H1 (cell line): ENCODE measurements around the gene PCSK1N.

ENCODE experiments used
- CEBPB ChIP-seq: IDR thresholded peaks from 2 replicates; pipeline ENCODE4 v1.6.1; 2012; ENCODE audit warnings: low read depth, low read length
- CREB1 ChIP-seq: IDR thresholded peaks from 2 replicates; pipeline ENCODE4 v1.6.1; 2012; ENCODE audit warnings: inconsistent platforms
- GABPA ChIP-seq: IDR thresholded peaks from 2 replicates; pipeline ENCODE4 v1.6.1; 2011; ENCODE audit warnings: mild to moderate bottlenecking, low read length, moderate library complexity, borderline replicate concordance; ENCODE audit not compliant: insufficient read depth
- HDAC2 ChIP-seq, 2 experiments: fragments of 300-600 bp in 1 of 2; sonication (generic) in 1 of 2; IDR thresholded peaks; 2 replicates each; pipeline ENCODE4 v1.6.1; 2011 to 2012; ENCODE audit warnings: low read depth in 2 of 2, low read length in 2 of 2, mild to moderate bottlenecking in 2 of 2, moderate library complexity in 2 of 2, borderline replicate concordance in 1 of 2, inconsistent platforms in 1 of 2
- JUND ChIP-seq: IDR thresholded peaks from 2 replicates; pipeline ENCODE4 v1.6.1; 2011; ENCODE audit warnings: mild to moderate bottlenecking, improper control_type of control experiment, low read length
- POLR2A ChIP-seq, 2 experiments: IDR thresholded peaks; 1 replicate in 1 of 2; 2 replicates in 1 of 2; pipeline ENCODE4 v1.6.1; 2011; ENCODE audit warnings: low read depth in 2 of 2, low read length in 2 of 2, mild to moderate bottlenecking in 2 of 2; ENCODE audit errors: control extremely low read depth in 1 of 2
- TAF7 ChIP-seq: optimal IDR thresholded peaks from 2 replicates; pipeline ENCODE3; 2011; ENCODE audit warnings: low read depth, mild to moderate bottlenecking, inconsistent platforms, low read length, moderate library complexity, borderline replicate concordance
- ZNF274 ChIP-seq: IDR thresholded peaks from 2 replicates; pipeline ENCODE4 v1.7.0; 2012; ENCODE audit warnings: low read length, borderline replicate concordance; ENCODE audit errors: extremely low read depth
- TF ChIP-seq, protein P1 (sequence below), 3 experiments: IDR thresholded peaks; 1 replicate in 2 of 3; 2 replicates in 1 of 3; pipeline versions ENCODE4 v1.5.1 to v1.6.1; 2011; ENCODE audit warnings: low read length in 3 of 3, mild to moderate bottlenecking in 3 of 3, inconsistent platforms in 2 of 3, low read depth in 1 of 3, moderate library complexity in 1 of 3; ENCODE audit not compliant: insufficient read depth in 1 of 3; ENCODE audit errors: control extremely low read depth in 1 of 3

DNA sequence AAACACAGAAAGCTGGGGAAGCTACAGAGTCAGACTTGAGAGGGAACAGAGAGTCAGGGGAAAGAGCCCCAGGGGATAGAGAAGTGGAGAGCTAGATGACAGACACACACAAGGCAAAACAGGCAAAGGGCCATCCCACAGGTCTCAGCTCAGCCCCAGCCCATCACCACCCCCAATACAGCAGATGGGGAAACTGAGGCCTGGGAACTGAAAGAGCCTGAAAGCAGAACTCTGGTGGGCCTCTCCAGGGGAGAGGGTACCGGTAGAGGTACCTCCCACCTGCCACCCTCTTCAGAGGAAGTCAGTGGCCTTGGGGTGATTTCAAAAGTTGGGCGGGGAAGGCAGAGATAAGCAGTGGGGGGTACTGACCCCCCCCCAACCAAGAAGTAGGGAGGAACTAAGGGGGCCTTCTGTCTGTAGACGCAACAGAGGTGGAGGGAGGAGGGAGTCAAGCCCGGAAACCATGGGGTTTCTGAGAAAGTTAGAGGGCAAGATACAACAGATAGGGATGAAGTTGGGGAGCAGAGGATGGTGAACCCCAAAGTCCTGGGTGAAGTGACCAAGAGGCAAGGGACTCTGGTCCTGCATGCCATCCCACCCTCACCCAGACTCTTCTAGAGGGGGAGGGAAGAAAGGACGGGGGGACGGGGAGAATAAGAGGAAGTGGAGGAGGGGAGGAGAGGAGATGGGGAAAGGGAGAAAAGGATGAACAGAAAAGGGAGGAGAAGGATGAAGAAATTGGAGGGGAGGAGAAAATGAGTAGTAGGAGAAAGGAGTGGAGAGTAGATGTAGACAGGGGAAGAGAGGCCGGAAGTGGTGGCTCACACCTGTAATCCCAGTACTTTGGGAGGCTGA lies 45.8 kb downstream of the PCSK1N start:
- TF ChIP-seq, protein P1, sequence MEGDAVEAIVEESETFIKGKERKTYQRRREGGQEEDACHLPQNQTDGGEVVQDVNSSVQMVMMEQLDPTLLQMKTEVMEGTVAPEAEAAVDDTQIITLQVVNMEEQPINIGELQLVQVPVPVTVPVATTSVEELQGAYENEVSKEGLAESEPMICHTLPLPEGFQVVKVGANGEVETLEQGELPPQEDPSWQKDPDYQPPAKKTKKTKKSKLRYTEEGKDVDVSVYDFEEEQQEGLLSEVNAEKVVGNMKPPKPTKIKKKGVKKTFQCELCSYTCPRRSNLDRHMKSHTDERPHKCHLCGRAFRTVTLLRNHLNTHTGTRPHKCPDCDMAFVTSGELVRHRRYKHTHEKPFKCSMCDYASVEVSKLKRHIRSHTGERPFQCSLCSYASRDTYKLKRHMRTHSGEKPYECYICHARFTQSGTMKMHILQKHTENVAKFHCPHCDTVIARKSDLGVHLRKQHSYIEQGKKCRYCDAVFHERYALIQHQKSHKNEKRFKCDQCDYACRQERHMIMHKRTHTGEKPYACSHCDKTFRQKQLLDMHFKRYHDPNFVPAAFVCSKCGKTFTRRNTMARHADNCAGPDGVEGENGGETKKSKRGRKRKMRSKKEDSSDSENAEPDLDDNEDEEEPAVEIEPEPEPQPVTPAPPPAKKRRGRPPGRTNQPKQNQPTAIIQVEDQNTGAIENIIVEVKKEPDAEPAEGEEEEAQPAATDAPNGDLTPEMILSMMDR (IDR thresholded peaks at IDR 0.05; ENCODE audit: control extremely low read depth in 1 of 3, insufficient read depth in 1 of 3, low read depth in 1 of 3, low read length in 3 of 3): no peak
- TF ChIP-seq HDAC2 (IDR thresholded peaks at IDR 0.05; ENCODE audit: borderline replicate concordance in 1 of 2, low read depth in 2 of 2, low read length in 2 of 2): no peak
- TF ChIP-seq POLR2A (IDR thresholded peaks at IDR 0.05; ENCODE audit: control extremely low read depth in 1 of 2, low read depth in 2 of 2, low read length in 2 of 2): no peak
- TF ChIP-seq GABPA: no peak
- no peak for TF ChIP-seq CEBPB
- no peak for TF ChIP-seq JUND
- TF ChIP-seq TAF7: no peak
- no peak for TF ChIP-seq CREB1
- TF ChIP-seq ZNF274: no peak
